Heart right ventricle (tissue), 16 donors: ENCODE results near the gene SSC5D. TPM values are rescaled to one million over a fixed set of nuclear protein-coding genes. Genes with fewer than 3 reads are reported as not detected.

ENCODE experiments used
- ATAC-seq, 8 donors: fragments of 200-7000 bp; cut with Tn5 transposase; one replicate each; pipeline ENCODE4 v1.9.1; 2020; ENCODE audit warnings: mild to moderate bottlenecking in 8 of 8, moderate library complexity in 8 of 8, moderate number of reproducible peaks in 1 of 8
- DNase-seq, 2 donors: peaks; one replicate each; pipeline ENCODE4 v3.0.0-alpha.2; 2020
- H3K27ac ChIP-seq, 10 donors: fragments of 200-600 bp; sonication (generic) in 2 of 10; one replicate each; pipeline versions ENCODE4 v1.5.0 to v1.8.0; 2020 to 2022; ENCODE audit warnings: mild to moderate bottlenecking in 3 of 10
- H3K27me3 ChIP-seq, 7 donors: fragments of 200-600 bp; one replicate each; pipeline ENCODE4 v1.8.0; 2021 to 2022; ENCODE audit warnings: mild to moderate bottlenecking in 2 of 7
- H3K36me3 ChIP-seq, 9 donors: fragments of 200-600 bp; sonication (generic) in 1 of 9; one replicate each; pipeline versions ENCODE4 v1.5.0 to v1.8.0; 2020 to 2022; ENCODE audit warnings: mild to moderate bottlenecking in 2 of 9
- H3K4me1 ChIP-seq, 9 donors: fragments of 200-600 bp; sonication (generic) in 1 of 9; one replicate each; pipeline versions ENCODE4 v1.5.0 to v1.8.0; 2020 to 2022; ENCODE audit warnings: mild to moderate bottlenecking in 4 of 9
- H3K4me3 ChIP-seq, 10 donors: fragments of 200-600 bp; sonication (generic) in 2 of 10; one replicate each; pipeline versions ENCODE4 v1.5.0 to v1.8.0; 2020 to 2022; ENCODE audit warnings: mild to moderate bottlenecking in 7 of 10, moderate library complexity in 2 of 10
- H3K9me3 ChIP-seq, 11 donors: fragments of 200-600 bp in 10 of 11; sonication (generic) in 2 of 11; one replicate each; pipeline versions ENCODE4 v1.5.0 to v1.8.0; 2013 to 2022; ENCODE audit warnings: mild to moderate bottlenecking in 2 of 11, control low read depth in 1 of 11, moderate library complexity in 1 of 11
- WGBS, 2 donors: extraction: QIAGEN DNeasy Blood & Tissue Kit; methylation state at CpG; one replicate each; pipeline ENCODE4 v1.1.7; 2013; ENCODE audit warnings: inconsistent platforms in 1 of 2; 5-methylcytosine and 5-hydroxymethylcytosine counted together
- intact Hi-C, 10 donors: fragments of 100-400 bp; cut with DNase I; formaldehyde crosslinking; loops; one replicate each; pipeline versions ENCODE4 v1.11.1 to v1.14.2; 2022
- long read RNA-seq, 3 donors: library from polyadenylated mRNA; unstranded; transcript quantifications; one replicate each; pipeline ENCODE4 v2.0.0, GENCODE V29; 2020 to 2021
- polyA plus RNA-seq, 2 donors: library from polyadenylated mRNA; stranded (reverse); fragments of 200-250 nt; gene quantifications; one replicate each; pipeline ENCODE4 v1.2.3, GENCODE V29; 2013
- total RNA-seq, 10 donors: library from RNA; stranded (reverse); fragmentation: NEBNext Ultra II Directional in 3 of 10; extraction: Animal tissue kit (Norgen Biotek cat#: 25700) in 3 of 10; gene quantifications; one replicate each; pipeline versions ENCODE4 v1.2.1 to v1.2.4, GENCODE V29; 2021 to 2023
- TF ChIP-seq, protein P1 (sequence below), 9 donors: fragments of 200-600 bp; sonication (generic) in 2 of 9; IDR thresholded peaks; one replicate each; pipeline versions ENCODE4 v1.5.0 to v1.8.0; 2021 to 2022; ENCODE audit warnings: antibody characterized with exemption in 9 of 9, mild to moderate bottlenecking in 5 of 9, moderate library complexity in 1 of 9
- donor health status: Arrhythmogenic right ventricular cardiomyopathy.
- donor health status: ischemic (EF 13 %, LVEDD 7.1; RV severe dilation, severe dysfunction).
- donor health status: healthy with polysubstance abuse.
- donor health status: DM: no; HTN: yes; CAD: no.
- donor health status: DM: no; HTN: no; CAD: no.
- donor health status: ischemic (EF 25% LVEDD 6.9; RV normal size, moderate dysfunction).
- donor health status: ischemic (EF 25% LVEDD 5.7; RV mildly dilated, moderate dysfunction).
- donor health status: healthy.
- donor health status: DM: yes; HTN: yes; CAD: no.
- donor health status: Ischemic cardiomyopathy.
- donor health status: ischemic (EF 35%, LVEDD 5.7; RV mildly dilated, moderate dysfunction).
- donor health status: nonischemic (EF 11% LVEDD 7.7; RV severe dilation, severe dysfunction).
- donor health status: DM: yes; HTN: yes; CAD: no.
- donor health status: PGD.
- donor health status: ischemic (EF 29% LVEDD 5.4; RV normal size, mild dysfunction).
- donor health status: nonischemic (EF 23%, LVEDD 6.1; RV moderate dilation, normal function).

SSC5D gene
- 1 to 10 TPM; 2.0 to 6.5 (median 4.0) TPM for total RNA-seq
- 1 to 10 TPM in 1 of 2 donors, under 1 TPM in 1; 0.72 to 2.8 TPM for polyA plus RNA-seq
- long read RNA-seq, donor 1, partial matches to known transcripts, result 0 of 1 reads
- long read RNA-seq, donor 1, other reads (novel, unspliced or antisense), result 1 of 1 reads
- long read RNA-seq, donor 2, result 0 reads
- long read RNA-seq, donor 3, result 0 reads

DNA sequence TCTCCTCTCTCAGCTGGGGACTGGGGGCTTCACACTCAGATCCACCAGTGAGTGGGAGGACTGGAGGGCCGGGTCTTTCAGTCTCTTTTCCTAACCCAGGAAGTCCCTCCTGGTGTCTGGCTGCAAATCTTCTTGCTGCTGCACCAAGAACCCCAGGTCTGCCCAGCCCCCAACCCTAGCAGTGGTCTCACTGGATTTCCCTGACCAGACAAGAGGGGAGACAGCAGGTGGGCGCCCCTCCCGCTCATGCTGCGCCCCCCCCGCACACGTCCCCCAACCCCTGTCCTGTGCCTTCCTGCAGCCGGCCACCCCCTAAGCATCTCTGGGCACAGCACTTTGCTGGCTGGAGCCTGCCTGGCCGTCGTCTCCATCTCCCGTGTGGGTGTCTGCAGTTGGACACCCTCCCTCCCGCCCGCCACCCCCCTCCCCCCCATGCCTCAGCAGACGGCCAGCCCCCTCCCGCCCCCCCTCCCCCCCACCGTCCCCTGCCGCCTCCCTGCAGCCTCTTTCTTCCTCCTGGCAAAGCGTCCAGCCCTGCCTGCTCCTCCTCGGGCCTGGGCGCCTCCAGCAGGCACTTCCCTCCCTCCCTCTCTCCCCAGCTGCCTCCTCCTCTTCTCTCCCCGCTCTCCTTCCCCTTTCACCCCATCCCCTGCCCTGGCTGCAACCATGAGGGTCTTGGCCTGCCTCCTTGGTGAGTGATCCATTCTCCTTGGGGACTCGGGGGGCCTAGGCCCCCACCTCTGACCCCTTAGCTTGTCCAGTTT is at the start of gene SSC5D:
TSS of gene SSC5D (plus strand) at position 513 of the 764 bp plus-strand sequence. CDS start at position 667, 154 bp downstream.
- ATAC-seq (peak in 5 of 8 donors; percentile 5 to 18 (median 7)), DNase-seq (peak in 1 of 2 donors; percentile 61)
- Histone ChIP-seq H3K36me3 (peaks cover 0 to 5% (median 0%) of the 10 kb centered on the region in 9 donors), H3K27me3 (peaks cover 0 to 9% (median 4%) of the 10 kb centered on the region in 7 donors), H3K4me3 (peak within 1 kb of the TSS in 6 of 10 donors; percentile 9 to 38 (median 30)), H3K9me3 (no peaks in the 10 kb centered on the region), H3K4me1 (peaks cover 28 to 67% (median 50%) of the 10 kb centered on the region in 9 donors), H3K27ac (peak within 1 kb of the TSS; percentile 78 to 95 (median 88))
- intact Hi-C loops, result no loop called here
- 15 to 17% methylated on average over 15 to 17 of the region's 21 CpGs for WGBS, 2 donors
- TF ChIP-seq, protein P1, sequence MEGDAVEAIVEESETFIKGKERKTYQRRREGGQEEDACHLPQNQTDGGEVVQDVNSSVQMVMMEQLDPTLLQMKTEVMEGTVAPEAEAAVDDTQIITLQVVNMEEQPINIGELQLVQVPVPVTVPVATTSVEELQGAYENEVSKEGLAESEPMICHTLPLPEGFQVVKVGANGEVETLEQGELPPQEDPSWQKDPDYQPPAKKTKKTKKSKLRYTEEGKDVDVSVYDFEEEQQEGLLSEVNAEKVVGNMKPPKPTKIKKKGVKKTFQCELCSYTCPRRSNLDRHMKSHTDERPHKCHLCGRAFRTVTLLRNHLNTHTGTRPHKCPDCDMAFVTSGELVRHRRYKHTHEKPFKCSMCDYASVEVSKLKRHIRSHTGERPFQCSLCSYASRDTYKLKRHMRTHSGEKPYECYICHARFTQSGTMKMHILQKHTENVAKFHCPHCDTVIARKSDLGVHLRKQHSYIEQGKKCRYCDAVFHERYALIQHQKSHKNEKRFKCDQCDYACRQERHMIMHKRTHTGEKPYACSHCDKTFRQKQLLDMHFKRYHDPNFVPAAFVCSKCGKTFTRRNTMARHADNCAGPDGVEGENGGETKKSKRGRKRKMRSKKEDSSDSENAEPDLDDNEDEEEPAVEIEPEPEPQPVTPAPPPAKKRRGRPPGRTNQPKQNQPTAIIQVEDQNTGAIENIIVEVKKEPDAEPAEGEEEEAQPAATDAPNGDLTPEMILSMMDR (IDR thresholded peaks at IDR 0.05), result no peak

DNA sequence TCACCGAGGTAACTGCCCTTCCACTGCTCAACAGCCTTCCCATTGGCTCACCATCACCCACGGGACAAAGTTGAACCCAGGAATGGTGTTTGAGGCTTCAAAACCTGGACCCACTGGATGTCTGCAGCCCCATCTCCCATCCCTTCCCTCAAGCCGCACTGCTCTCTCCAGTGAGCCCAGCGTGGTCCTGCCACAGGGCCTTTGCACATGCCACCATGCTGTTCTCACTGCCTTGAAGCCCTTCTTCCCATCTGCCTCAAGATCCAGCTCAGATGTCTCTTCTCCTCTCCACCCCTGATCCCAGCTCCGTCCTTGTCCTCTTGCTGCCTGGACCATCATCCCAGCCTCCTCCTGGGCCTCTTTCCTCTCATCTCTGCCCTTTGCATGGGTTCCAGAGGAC is 49.2 kb upstream of the SSC5D start:
- DNase-seq (no peak), ATAC-seq (no peak)
- WGBS, 2 donors, result 74 to 77% methylated on average over 5 of the region's 5 CpGs
- H3K27me3 ChIP-seq, result peaks cover 26 to 81% (median 70%) of the 10 kb centered on the region in 7 donors
- peaks cover 0 to 20% (median 4%) of the 10 kb centered on the region in 9 donors for H3K4me1 ChIP-seq
- H3K36me3 ChIP-seq, result no peaks in the 10 kb centered on the region
- TF ChIP-seq, protein P1 (IDR thresholded peaks at IDR 0.05), result no peak
- intact Hi-C loops, result no loop called here
- H3K27ac ChIP-seq, result no peak overlapping the region
- no peaks in the 10 kb centered on the region for H3K9me3 ChIP-seq
- no peak overlapping the region for H3K4me3 ChIP-seq

DNA sequence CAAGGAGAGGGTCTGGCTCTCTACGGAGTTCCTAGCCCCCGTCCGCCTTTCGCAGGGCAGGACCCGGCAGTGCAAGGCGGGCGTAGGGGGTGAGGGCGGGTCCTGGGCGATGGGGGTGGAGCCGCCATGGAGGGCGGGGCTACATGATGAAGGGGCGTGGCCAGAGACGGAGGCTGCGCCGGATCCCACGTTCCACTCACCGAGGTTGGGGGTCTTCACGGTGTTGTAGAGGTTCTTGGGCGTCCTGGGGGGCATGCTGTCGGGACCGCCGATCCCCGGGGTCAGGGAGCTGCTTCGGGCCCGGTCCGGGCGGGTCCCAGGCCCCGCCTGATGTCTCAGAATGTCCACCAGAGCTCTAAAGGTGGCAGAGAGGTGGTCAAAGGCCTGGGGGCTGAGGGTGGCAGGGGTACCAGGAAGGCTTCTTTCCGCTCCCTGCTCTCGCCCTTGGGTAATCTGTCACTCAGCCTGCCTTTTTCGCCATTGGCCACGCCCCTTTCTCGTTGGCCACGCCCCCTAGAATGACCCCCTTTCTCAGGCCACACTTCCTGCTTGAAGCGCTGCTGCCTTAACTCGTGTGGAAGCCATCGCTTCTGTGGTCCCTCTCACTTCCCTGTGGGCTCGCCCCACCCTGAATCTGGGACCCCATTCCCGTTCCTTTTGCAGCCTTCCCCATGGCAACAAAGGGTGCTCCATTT is 47.7 kb upstream of the SSC5D start:
- H3K36me3 ChIP-seq, result no peaks in the 10 kb centered on the region
- DNase-seq (no peak), ATAC-seq (no peak)
- TF ChIP-seq, protein P1 (IDR thresholded peaks at IDR 0.05), result no peak
- intact Hi-C loops, result no loop called here
- H3K9me3 ChIP-seq, result no peaks in the 10 kb centered on the region
- peak overlapping the region in 1 of 10 donors; percentile 21 for H3K4me3 ChIP-seq
- peaks cover 0 to 20% (median 4%) of the 10 kb centered on the region in 9 donors for H3K4me1 ChIP-seq
- 7% methylated on average over 39 of the region's 39 CpGs for WGBS, 2 donors
- H3K27me3 ChIP-seq, result peaks cover 26 to 96% (median 85%) of the 10 kb centered on the region in 7 donors
- H3K27ac ChIP-seq, result no peak overlapping the region

DNA sequence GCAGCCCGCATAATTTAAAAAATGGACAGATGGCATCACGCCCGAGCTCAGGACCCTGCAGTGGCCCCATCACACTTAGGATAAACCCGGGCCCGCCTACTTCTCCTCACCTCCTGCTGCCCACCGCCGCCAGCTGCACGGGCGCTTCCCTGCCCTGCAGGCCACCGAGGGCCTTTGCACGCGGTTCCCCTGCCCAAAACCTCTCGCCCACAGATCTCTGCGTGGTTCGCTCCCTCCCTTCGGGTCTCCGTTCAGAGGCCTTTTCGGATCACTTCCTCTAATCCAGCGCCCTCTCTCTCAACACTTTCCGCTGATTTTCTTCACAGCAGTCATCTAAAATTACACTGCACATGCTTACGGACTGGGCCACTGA is 46.9 kb upstream of the SSC5D start:
- peaks cover 26 to 96% (median 90%) of the 10 kb centered on the region in 7 donors for H3K27me3 ChIP-seq
- no peak overlapping the region for H3K27ac ChIP-seq
- peaks cover 0 to 20% (median 4%) of the 10 kb centered on the region in 9 donors for H3K4me1 ChIP-seq
- 4 to 6% methylated on average over 21 of the region's 21 CpGs for WGBS, 2 donors
- H3K36me3 ChIP-seq, result no peaks in the 10 kb centered on the region
- DNase-seq, result no peak
- TF ChIP-seq, protein P1 (IDR thresholded peaks at IDR 0.05), result no peak
- no peak for ATAC-seq
- peak overlapping the region in 1 of 10 donors; percentile 10 for H3K4me3 ChIP-seq
- no peaks in the 10 kb centered on the region for H3K9me3 ChIP-seq
- intact Hi-C loops, result no loop called here
